ENCODE measurements around the gene TRIO.

TRIO gene

GRCh38 chr5:14322437-14323187, 179.5 kb downstream of the TRIO start:
- no peak for DNase-seq (ENCODE audit: insufficient read length, low spot score)
- FAIRE-seq, result no peak
- TF ChIP-seq CTCF (IDR thresholded peaks at IDR 0.05; ENCODE audit: insufficient read depth, missing control alignments), result no peak

GRCh38 chr5:14323466-14323865, 180.3 kb downstream of the TRIO start:
- DNase-seq (ENCODE audit: insufficient read length, low spot score) (no peak), FAIRE-seq (no peak)
- no peak for TF ChIP-seq CTCF (IDR thresholded peaks at IDR 0.05; ENCODE audit: insufficient read depth, missing control alignments)

GRCh38 chr5:14325369-14325768, 182.2 kb downstream of the TRIO start:
- TF ChIP-seq CTCF (IDR thresholded peaks at IDR 0.05; ENCODE audit: insufficient read depth, missing control alignments), result no peak
- FAIRE-seq (no peak), DNase-seq (ENCODE audit: insufficient read length, low spot score) (no peak)

GRCh38 chr5:14326035-14326903, 183.1 kb downstream of the TRIO start:
- no peak for DNase-seq (ENCODE audit: insufficient read length, low spot score)

GRCh38 chr5:14327624-14328023, 184.5 kb downstream of the TRIO start:
- DNase-seq (ENCODE audit: insufficient read length, low spot score) (no peak), FAIRE-seq (no peak)
- TF ChIP-seq CTCF (IDR thresholded peaks at IDR 0.05; ENCODE audit: insufficient read depth, missing control alignments), result no peak

More at GRCh38 chr5:14326035-14326903, 183.1 kb downstream of the TRIO start:
- FAIRE-seq, result no peak
- TF ChIP-seq CTCF (IDR thresholded peaks at IDR 0.05; ENCODE audit: insufficient read depth, missing control alignments), result peak; percentile 41

GRCh38 chr5:14328144-14328543, 185.0 kb downstream of the TRIO start:
- no peak for FAIRE-seq
- no peak for DNase-seq (ENCODE audit: insufficient read length, low spot score)
- no peak for TF ChIP-seq CTCF (IDR thresholded peaks at IDR 0.05; ENCODE audit: insufficient read depth, missing control alignments)

Data from D721Med (cell line).